K562 (cell line): ENCODE measurements around the gene CPNE8. TPM values are rescaled to one million over a fixed set of nuclear protein-coding genes. Genes with fewer than 3 reads are reported as not detected.

Experiments
- ATAC-seq: fragments of 200-7000 bp; cut with Tn5 transposase; 3 replicates; pipeline ENCODE4 v1.9.1; 2020; ENCODE audit warnings: moderate library complexity
- BruUV-seq: library from RNA; stranded (reverse); fragments of 400-500 nt; replicated peaks from 2 replicates; lab custom pipeline; 2021; lab: Mats Ljungman, UMichigan
- CTCF ChIA-PET: fragments of 300-600 bp; formaldehyde crosslinking; extraction: SDS; loops from one replicate; lab custom pipeline; 2021; ENCODE audit warnings: low intra/inter-chr PET ratio; lab: Yijun Ruan, JAX
- POLR2A ChIA-PET: fragments of 300-600, 350-650 bp; sonication (Branson Sonifier 250); formaldehyde crosslinking; extraction: SDS; loops from one replicate; lab custom pipeline; 2021; ENCODE audit warnings: antibody characterized with exemption, inconsistent platforms; lab: Yijun Ruan, JAX
- DNase-seq, 4 experiments: peaks; one replicate each; pipeline versions ENCODE4 v3.0.0 to v3.0.0-alpha.2; 2011 to 2018; ENCODE audit warnings: low spot score in 3 of 4, mixed read lengths in 3 of 4; ENCODE audit errors: extremely low read depth in 1 of 4
- FAIRE-seq: peaks from 2 replicates; lab custom pipeline; 2011; peaks lifted over from hg19 to GRCh38; lab: Jason Lieb, UNC
- H2AFZ ChIP-seq: 2 replicates; pipeline ENCODE4 v1.6.0; 2011; ENCODE audit warnings: low read depth, low read length, control low read depth, inconsistent platforms
- H3K27ac ChIP-seq: fragments of 200-600 bp; 3 replicates; pipeline ENCODE4 v1.8.0; 2011; ENCODE audit warnings: low read depth, mild to moderate bottlenecking, control low read depth, inconsistent platforms, low read length, moderate library complexity, mixed read lengths; ENCODE audit errors: extremely low read depth
- H3K27me3 ChIP-seq, 2 experiments: fragments of 300-600 bp in 1 of 2; 2 replicates in 1 of 2; 3 replicates in 1 of 2; pipeline versions ENCODE4 v1.6.0 to v1.8.0; 2011; ENCODE audit warnings: inconsistent platforms in 2 of 2, low read length in 2 of 2, mild to moderate bottlenecking in 1 of 2, mixed read lengths in 1 of 2, moderate library complexity in 1 of 2; ENCODE audit not compliant: control insufficient read depth in 2 of 2, insufficient read depth in 2 of 2
- H3K36me3 ChIP-seq: fragments of 300-600 bp; 3 replicates; pipeline ENCODE4 v1.8.0; 2011; ENCODE audit warnings: mild to moderate bottlenecking, low read length, inconsistent platforms; ENCODE audit not compliant: control insufficient read depth, insufficient read depth
- H3K4me1 ChIP-seq, 2 experiments: fragments of 200-600 bp in 1 of 2; replicated peaks in 1 of 2; 2 replicates in 1 of 2; 3 replicates in 1 of 2; pipeline versions ENCODE4 v1.5.1 to v1.8.0; 2011; ENCODE audit warnings: inconsistent platforms in 2 of 2, low read length in 2 of 2, mild to moderate bottlenecking in 1 of 2, mixed read lengths in 1 of 2, moderate library complexity in 1 of 2; ENCODE audit not compliant: control insufficient read depth in 2 of 2, insufficient read depth in 2 of 2
- H3K4me2 ChIP-seq: 2 replicates; pipeline ENCODE4 v1.6.1; 2011; ENCODE audit warnings: low read length, control low read depth, inconsistent platforms, mixed read lengths; ENCODE audit not compliant: insufficient read depth
- H3K4me3 ChIP-seq: fragments of 200-600 bp; sonication (generic), shearing (Covaris generic); 2 replicates; pipeline ENCODE4 v1.5.1; 2016; ENCODE audit warnings: control low read depth, inconsistent platforms
- H3K79me2 ChIP-seq: fragments of 200-600 bp; 3 replicates; pipeline ENCODE4 v1.8.0; 2011; ENCODE audit warnings: low read length, inconsistent platforms; ENCODE audit not compliant: control insufficient read depth, insufficient read depth
- H3K9ac ChIP-seq, 2 experiments: 2 replicates each; pipeline versions ENCODE4 v1.6.0 to v1.6.1; 2011; ENCODE audit warnings: low read depth in 2 of 2, low read length in 2 of 2, control low read depth in 1 of 2, inconsistent platforms in 1 of 2, mild to moderate bottlenecking in 1 of 2, mixed read lengths in 1 of 2; ENCODE audit not compliant: insufficient read depth in 1 of 2
- H3K9me1 ChIP-seq: one replicate; pipeline ENCODE4 v1.6.0; 2011; ENCODE audit warnings: inconsistent platforms, mild to moderate bottlenecking, low read length, moderate library complexity; ENCODE audit not compliant: control insufficient read depth, insufficient read depth
- H3K9me3 ChIP-seq: replicated peaks from 2 replicates; pipeline ENCODE4 v1.5.1; 2011; ENCODE audit warnings: low read depth, low read length, inconsistent platforms; ENCODE audit not compliant: control insufficient read depth, insufficient read depth
- H4K20me1 ChIP-seq: replicated peaks from 2 replicates; pipeline ENCODE4 v1.6.1; 2011; ENCODE audit warnings: low read length, inconsistent platforms, mixed read lengths; ENCODE audit not compliant: control insufficient read depth, insufficient read depth
- BRCA1 ChIP-seq, 2 experiments: fragments of 450-650 bp in 1 of 2; sonication (generic) in 1 of 2; formaldehyde crosslinking in 1 of 2; IDR thresholded peaks; 2 replicates each; pipeline versions ENCODE4 v1.5.0 to v1.6.1; 2017 to 2020; ENCODE audit warnings: mild to moderate bottlenecking in 1 of 2, missing genetic modification reagents in 1 of 2
- CREB3L1 ChIP-seq: fragments of 450-650 bp; IDR thresholded peaks from 2 replicates; pipeline ENCODE4 v1.6.1; 2014; ENCODE audit warnings: low read depth, mild to moderate bottlenecking, moderate library complexity, borderline replicate concordance
- ESRRA ChIP-seq: fragments of 450-650 bp; IDR thresholded peaks from 2 replicates; pipeline ENCODE4 v1.6.1; 2014; ENCODE audit warnings: low read depth, mild to moderate bottlenecking, moderate library complexity, borderline replicate concordance
- MYBL2 ChIP-seq, 2 experiments: fragments of 450-650 bp in 1 of 2; sonication (generic) in 1 of 2; formaldehyde crosslinking in 1 of 2; IDR thresholded peaks; 2 replicates each; pipeline versions ENCODE4 v1.6.1 to v1.8.1; 2017 to 2022; ENCODE audit warnings: borderline replicate concordance in 1 of 2, inconsistent platforms in 1 of 2, low read depth in 1 of 2, mild to moderate bottlenecking in 1 of 2, missing genetic modification reagents in 1 of 2, moderate library complexity in 1 of 2
- NCOA1 ChIP-seq: fragments of 450-650 bp; IDR thresholded peaks from 2 replicates; pipeline ENCODE4 v1.6.1; 2016; ENCODE audit warnings: low read depth
- PREB ChIP-seq: sonication (generic); formaldehyde crosslinking; IDR thresholded peaks from 2 replicates; pipeline ENCODE4 v1.8.1; 2023; ENCODE audit warnings: mild to moderate bottlenecking, missing genetic modification reagents
- SP1 ChIP-seq: sonication (generic); formaldehyde crosslinking; IDR thresholded peaks from 2 replicates; pipeline ENCODE4 v1.8.1; 2022; ENCODE audit warnings: mild to moderate bottlenecking, missing genetic modification reagents
- SP2 ChIP-seq: IDR thresholded peaks from 2 replicates; pipeline ENCODE4 v1.6.1; 2011; ENCODE audit warnings: mild to moderate bottlenecking, low read depth, low read length, moderate library complexity; ENCODE audit not compliant: poor library complexity, severe bottlenecking; ENCODE audit errors: extremely low read depth
- THRB ChIP-seq: fragments of 450-650 bp; formaldehyde crosslinking; conservative IDR thresholded peaks from 2 replicates; pipeline ENCODE4 v1.4.0; 2022; ENCODE audit warnings: mild to moderate bottlenecking, missing genetic modification characterization
- ZNF41 ChIP-seq: fragments of 250-450 bp; sonication (Bioruptor Pico); conservative IDR thresholded peaks from 2 replicates; pipeline ENCODE4 v1.4.0; 2020; ENCODE audit warnings: mild to moderate bottlenecking
- ZNF561 ChIP-seq: fragments of 450-650 bp; formaldehyde crosslinking; conservative IDR thresholded peaks from 2 replicates; pipeline ENCODE4 v1.4.0; 2020; ENCODE audit warnings: mild to moderate bottlenecking, moderate library complexity
- ZNF584 ChIP-seq: fragments of 200-800 bp; sonication (Bioruptor generic); IDR thresholded peaks from 2 replicates; pipeline ENCODE4 v1.6.1; 2016; ENCODE audit warnings: low read depth, mild to moderate bottlenecking, missing genetic modification characterization, missing compliant biosample characterization
- ZNF780A ChIP-seq: fragments of 250-450 bp; sonication (Bioruptor Pico); IDR thresholded peaks from 2 replicates; pipeline ENCODE4 v1.5.0; 2021; ENCODE audit warnings: mild to moderate bottlenecking
- WGBS: fragments of 100-300 bp; shearing (Covaris generic); methylation state at CpG from one replicate; pipeline ENCODE4 v1.1.6; 2016; ENCODE audit warnings: low coverage, mixed read lengths; ENCODE audit not compliant: insufficient coverage; ENCODE audit errors: missing lambda C conversion rate; 5-methylcytosine and 5-hydroxymethylcytosine counted together
- in situ Hi-C: fragments of 300-500 bp; cut with MboI; formaldehyde crosslinking; loops from 4 replicates; pipeline ENCODE4 v1.15.0; 2018; ENCODE audit warnings: inconsistent platforms, mixed read lengths
- intact Hi-C: fragments of 100-400 bp; cut with micrococcal nuclease; formaldehyde crosslinking; loops from 2 replicates; pipeline ENCODE4 v1.14.2; 2022
- polyA plus RNA-seq, 8 experiments: library from polyadenylated mRNA; depleted of rRNA in 4 of 8; stranded (reverse) in 5 of 8; unstranded in 3 of 8; fragments of >200 nt; fragmentation: Nextera tagmentation in 2 of 8; fragmentation: Illumina TruSeq in 1 of 8; extraction: Ambion mirVana in 2 of 8; extraction: Trizol in 1 of 8; gene quantifications; 2 replicates each; pipeline versions ENCODE4 v1.2.1 to v1.2.3, GENCODE V29; 2011 to 2014; ENCODE audit warnings: inconsistent platforms in 1 of 8, missing spikeins in 1 of 8
- total RNA-seq, 7 experiments: library from RNA; depleted of rRNA in 6 of 7; stranded (reverse); fragments of >200 nt in 6 of 7; fragmentation: Illumina TruSeq in 2 of 7; extraction: Trizol in 2 of 7; gene quantifications; 2 replicates each; pipeline versions ENCODE4 v1.2.1 to v1.2.3, GENCODE V29; 2011 to 2021; ENCODE audit warnings: low replicate concordance in 1 of 7

CPNE8 gene
- total and polyA plus RNA-seq, 9 of the 15 experiments (the other 6 are each of a cell fraction or from before 2014, with no cell fraction given) = 2.4 to 7.0 (median 4.2) TPM

- TF ChIP-seq THRB (CRISPR knock-in tag) = no peak
- TF ChIP-seq NCOA1 = no peak
- no peak for TF ChIP-seq ZNF561 (CRISPR knock-in tag)
- TF ChIP-seq SP2 = no peak
- no peak for TF ChIP-seq ZNF780A (CRISPR knock-in tag)
- TF ChIP-seq MYBL2 (IDR thresholded peaks at IDR 0.05; ENCODE audit: low read depth) = no peak
- TF ChIP-seq MYBL2 (CRISPR knock-in tag; IDR thresholded peaks at IDR 0.05; ENCODE audit: borderline replicate concordance) = no peak
- no peak for TF ChIP-seq ZNF584 (CRISPR knock-in tag)
- no peak for TF ChIP-seq CREB3L1
- no peak for TF ChIP-seq SP1 (CRISPR knock-in tag)
- no peak for TF ChIP-seq ZNF41 (CRISPR knock-in tag)
- TF ChIP-seq BRCA1 (IDR thresholded peaks at IDR 0.05) = no peak
- no peak for TF ChIP-seq BRCA1 (CRISPR knock-in tag; IDR thresholded peaks at IDR 0.05)
- TF ChIP-seq PREB (CRISPR knock-in tag) = no peak
- TF ChIP-seq ESRRA = no peak
- Histone ChIP-seq H3K9me3 (no peaks in the 10 kb centered on the region), H4K20me1 (no peaks in the 10 kb centered on the region), H3K27ac (no peak overlapping the region), H3K9me1 (no peaks in the 10 kb centered on the region), H3K36me3 (no peaks in the 10 kb centered on the region), H3K4me2 (no peak overlapping the region), H3K27me3 (no peaks in the 10 kb centered on the region), H3K9ac (no peak overlapping the region), H3K79me2 (no peaks in the 10 kb centered on the region), H3K4me1 (no peaks in the 10 kb centered on the region), H2AFZ (no peak overlapping the region), H3K4me3 (no peak overlapping the region)
- ATAC-seq (no peak), DNase-seq (no peak), FAIRE-seq (no peak)
- ChIA-PET POLR2A (no interaction called here), CTCF (no interaction called here)
- BruUV-seq = no TSS peak
- intact Hi-C loops = no loop called here
- in situ Hi-C loops = no loop called here
- 30% methylated on average over 3 of the region's 3 CpGs for WGBS
These were observed 168.6 kb downstream of the CPNE8 start for GRCh38 chr12:38736821-38737220.
